ENCODE data around the gene SPOPL.

Gene SPOPL

GRCh38 chr2:138601458-138602165 lies 100.0 kb downstream of the SPOPL start:
- DNase-seq (ENCODE audit: low read depth) = no peak

- DNase-seq (ENCODE audit: low read depth) = no peak
Measured at GRCh38 chr2:138602166-138602460, 100.5 kb downstream of the SPOPL start.

- DNase-seq (ENCODE audit: low read depth) = no peak
Measured at GRCh38 chr2:138607746-138608145, 106.2 kb downstream of the SPOPL start.

GRCh38 chr2:138609446-138609845 lies 107.9 kb downstream of the SPOPL start:
- no peak for DNase-seq (ENCODE audit: low read depth)

GRCh38 chr2:138610201-138610953 lies 108.8 kb downstream of the SPOPL start:
- DNase-seq (ENCODE audit: low read depth) = no peak

GRCh38 chr2:138615257-138615656 lies 113.7 kb downstream of the SPOPL start:
- DNase-seq (ENCODE audit: low read depth) = no peak

GRCh38 chr2:138617026-138617425 lies 115.5 kb downstream of the SPOPL start:
- DNase-seq (ENCODE audit: low read depth) = no peak

- no peak for DNase-seq (ENCODE audit: low read depth)
Measured at GRCh38 chr2:138618971-138619370, 117.4 kb downstream of the SPOPL start.

GRCh38 chr2:138620431-138620830 lies 118.9 kb downstream of the SPOPL start:
- no peak for DNase-seq (ENCODE audit: low read depth)

- DNase-seq (ENCODE audit: low read depth) = no peak
Measured at GRCh38 chr2:138621139-138621538, 119.6 kb downstream of the SPOPL start.

- DNase-seq (ENCODE audit: low read depth) = no peak
Measured at GRCh38 chr2:138622613-138623012, 121.0 kb downstream of the SPOPL start.

Measured in activated T-cell treated with anti-CD3 and anti-CD28 coated beads for 24 hours (primary cell).